NCI-H526 (cell line): ENCODE data around the gene SLC2A13.
"Not testable (repeated sequence)": the region's sequence is repeated elsewhere in the genome, so short reads cannot be mapped to it uniquely, and the experiment has no call there.

Experiments
- DNase-seq, 2 experiments: peaks; one replicate each; lab custom pipeline; 2025; lab: John Stamatoyannopoulos, UW

SLC2A13 gene

GRCh38 chr12:39755478-39755877 is 350.4 kb downstream of the SLC2A13 start:
- DNase-seq, result no peak

DNA sequence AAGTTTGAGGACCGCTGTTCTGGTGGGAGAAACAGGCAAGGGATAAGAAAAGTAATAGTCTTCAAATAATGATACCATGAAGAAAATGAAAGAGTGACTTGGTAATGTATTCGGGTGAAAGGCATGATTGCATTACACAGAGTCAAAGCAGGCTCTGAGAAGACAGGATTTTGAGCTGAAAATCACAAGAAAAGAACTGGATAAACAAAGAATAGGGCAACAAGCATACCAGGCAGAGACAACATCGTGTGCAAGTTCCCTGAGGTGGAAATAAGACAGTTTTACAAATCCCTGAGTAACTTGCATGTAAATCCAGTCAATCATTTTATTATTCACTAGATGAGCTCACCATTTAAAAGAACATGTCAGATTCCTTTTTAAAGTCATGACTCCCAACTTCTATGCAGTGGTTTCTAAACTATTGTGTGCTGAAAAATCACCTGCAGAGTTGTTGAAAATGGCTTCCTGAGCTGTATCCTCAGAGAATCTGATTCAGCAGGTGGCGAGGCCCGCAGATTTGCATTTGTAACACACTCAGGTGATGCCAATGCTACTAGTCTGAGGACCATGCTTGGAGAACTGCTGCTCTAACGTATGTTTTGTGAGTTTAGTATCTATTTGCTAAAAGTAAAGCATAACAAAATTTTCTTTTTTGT is 353.3 kb downstream of the SLC2A13 start:
- peak; percentile 20 to 81 for DNase-seq

- DNase-seq, result not testable (repeated sequence)
These were observed 359.7 kb downstream of the SLC2A13 start for GRCh38 chr12:39746151-39746550.

GRCh38 chr12:39743655-39744054 is 362.2 kb downstream of the SLC2A13 start:
- DNase-seq, result no peak

GRCh38 chr12:39736406-39736805 is 369.5 kb downstream of the SLC2A13 start:
- no peak for DNase-seq

GRCh38 chr12:39723831-39724230 is 382.1 kb downstream of the SLC2A13 start:
- DNase-seq, result peak in 1 of 2 experiments; percentile 30

DNA sequence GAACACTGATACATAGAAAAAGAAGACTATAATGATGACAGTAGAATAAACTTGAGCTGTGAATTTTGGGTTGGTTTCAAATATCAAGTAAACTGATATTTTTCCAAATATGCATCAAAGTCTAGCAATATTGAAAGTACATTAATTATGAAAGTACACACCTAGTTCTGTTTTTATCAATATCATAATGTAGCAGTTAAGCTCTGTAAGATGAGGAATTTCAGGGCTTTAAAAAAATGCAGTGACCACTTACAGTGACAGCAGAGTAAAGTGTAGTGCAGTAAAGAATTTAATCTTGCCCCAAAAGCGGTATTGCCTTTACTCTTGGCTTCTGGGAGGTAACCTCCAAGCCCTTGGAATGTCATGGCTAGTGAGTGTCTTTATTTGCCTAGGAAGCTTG is 383.4 kb downstream of the SLC2A13 start:
- no peak for DNase-seq

- DNase-seq, result no peak
These were observed 392.3 kb downstream of the SLC2A13 start for GRCh38 chr12:39713552-39713951.

DNA sequence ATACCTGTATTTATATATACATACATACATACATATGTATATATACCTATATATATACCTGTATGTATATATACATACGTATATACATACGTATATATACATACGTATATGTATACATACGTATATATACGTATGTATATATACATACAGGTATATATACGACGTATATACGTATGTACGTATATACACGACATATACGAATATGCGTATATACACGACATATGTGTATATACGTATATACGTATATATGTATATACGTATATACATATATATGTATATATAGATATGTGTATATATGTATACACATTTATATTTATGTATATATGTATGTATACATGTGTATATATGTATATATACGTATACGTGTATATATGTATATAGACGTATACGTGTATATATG is 393.5 kb downstream of the SLC2A13 start:
- no peak for DNase-seq
